ENCODE results near the gene CDK14.

The CDK14 gene

GRCh38 chr7:90833443-90833842 is 237.3 kb downstream of the CDK14 start:
- no peak overlapping the region for H3K4me3 ChIP-seq (ENCODE audit: low read depth in 1 of 2, low read length in 1 of 2)
- no peak for TF ChIP-seq CTCF (IDR thresholded peaks at IDR 0.05)
- no peak overlapping the region for H3K27ac ChIP-seq
- no peaks in the 10 kb centered on the region for H3K27me3 ChIP-seq
- no peaks in the 10 kb centered on the region for H3K4me1 ChIP-seq (ENCODE audit: control insufficient read depth in 1 of 2, insufficient read depth in 1 of 2, low read depth in 1 of 2, low read length in 1 of 2)
- no peaks in the 10 kb centered on the region for H3K9me3 ChIP-seq
- H3K36me3 ChIP-seq = no peaks in the 10 kb centered on the region

DNA sequence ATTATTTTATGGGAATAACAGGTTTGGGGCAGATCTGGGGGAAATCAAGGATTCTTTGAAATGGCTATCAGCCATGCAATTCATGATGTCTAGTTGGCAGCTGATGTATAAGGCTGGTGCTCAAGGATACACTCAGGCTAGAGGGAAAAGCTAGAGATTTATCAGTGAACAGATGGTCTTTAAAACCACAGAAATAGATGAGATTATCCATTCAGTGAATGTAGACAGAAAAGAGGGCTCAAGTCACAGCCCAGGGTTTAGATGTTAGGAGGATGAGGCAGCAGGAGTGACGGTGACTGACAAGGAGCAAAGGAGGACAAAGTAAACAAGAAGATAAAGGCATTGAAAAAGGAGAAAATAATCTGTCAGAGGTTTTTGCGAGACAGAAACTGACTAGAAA is 238.7 kb downstream of the CDK14 start:
- H3K4me3 ChIP-seq (ENCODE audit: low read depth in 1 of 2, low read length in 1 of 2) = no peak overlapping the region
- H3K9me3 ChIP-seq = no peaks in the 10 kb centered on the region
- H3K4me1 ChIP-seq (ENCODE audit: control insufficient read depth in 1 of 2, insufficient read depth in 1 of 2, low read depth in 1 of 2, low read length in 1 of 2) = no peaks in the 10 kb centered on the region
- H3K27me3 ChIP-seq = no peaks in the 10 kb centered on the region
- H3K36me3 ChIP-seq = no peaks in the 10 kb centered on the region
- no peak overlapping the region for H3K27ac ChIP-seq
- TF ChIP-seq CTCF (IDR thresholded peaks at IDR 0.05) = no peak

DNA sequence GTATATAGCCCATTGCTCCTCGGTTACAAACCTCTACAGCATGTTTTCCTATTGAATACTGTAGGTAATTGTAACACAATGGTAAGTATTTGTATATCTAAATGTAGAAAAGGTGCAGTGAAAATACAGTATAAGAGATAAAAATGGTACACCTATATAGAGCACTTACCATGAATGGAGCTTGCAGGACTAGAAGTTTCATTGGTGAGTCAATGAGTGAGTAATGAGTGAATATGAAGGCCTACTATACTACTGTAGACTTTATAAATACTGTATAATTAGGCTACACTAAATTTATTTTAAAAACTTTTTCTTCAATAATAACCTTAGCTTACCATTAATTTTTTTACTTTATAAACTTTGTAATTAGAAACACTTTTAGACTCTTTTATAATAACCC is 239.7 kb downstream of the CDK14 start:
- H3K4me3 ChIP-seq (ENCODE audit: low read depth in 1 of 2, low read length in 1 of 2) = no peak overlapping the region
- TF ChIP-seq CTCF (IDR thresholded peaks at IDR 0.05) = no peak
- no peaks in the 10 kb centered on the region for H3K9me3 ChIP-seq
- H3K4me1 ChIP-seq (ENCODE audit: control insufficient read depth in 1 of 2, insufficient read depth in 1 of 2, low read depth in 1 of 2, low read length in 1 of 2) = no peaks in the 10 kb centered on the region
- no peaks in the 10 kb centered on the region for H3K36me3 ChIP-seq
- no peaks in the 10 kb centered on the region for H3K27me3 ChIP-seq
- H3K27ac ChIP-seq = no peak overlapping the region

DNA sequence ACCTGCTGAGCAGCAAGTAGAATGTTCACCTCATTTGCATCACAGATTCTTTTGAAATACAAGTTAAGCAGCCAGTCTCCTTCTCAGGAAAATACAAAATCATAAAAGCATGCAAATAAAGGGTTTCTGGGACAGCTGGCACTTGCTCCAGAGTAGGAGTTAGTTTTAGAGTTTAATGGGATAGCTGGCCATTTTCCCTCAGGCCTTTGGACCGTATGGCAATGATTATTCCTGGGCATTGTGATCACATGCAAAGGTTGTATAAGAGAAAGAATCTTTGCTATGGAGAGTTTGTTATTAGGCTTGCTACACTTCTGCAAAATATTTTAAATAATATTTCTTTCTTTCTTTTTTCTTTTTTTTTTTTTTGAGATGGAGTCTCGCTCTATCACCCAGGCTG is 240.8 kb downstream of the CDK14 start:
- Histone ChIP-seq H3K36me3 (no peaks in the 10 kb centered on the region), H3K27me3 (no peaks in the 10 kb centered on the region), H3K27ac (no peak overlapping the region), H3K4me3 (ENCODE audit: low read depth in 1 of 2, low read length in 1 of 2) (no peak overlapping the region), H3K9me3 (no peaks in the 10 kb centered on the region), H3K4me1 (ENCODE audit: control insufficient read depth in 1 of 2, insufficient read depth in 1 of 2, low read depth in 1 of 2, low read length in 1 of 2) (no peaks in the 10 kb centered on the region)
- no peak for TF ChIP-seq CTCF (IDR thresholded peaks at IDR 0.05)

GRCh38 chr7:90838799-90839198 is 242.7 kb downstream of the CDK14 start:
- no peak for TF ChIP-seq CTCF (IDR thresholded peaks at IDR 0.05)
- H3K27ac ChIP-seq = no peak overlapping the region
- no peaks in the 10 kb centered on the region for H3K36me3 ChIP-seq
- no peak overlapping the region for H3K4me3 ChIP-seq (ENCODE audit: low read depth in 1 of 2, low read length in 1 of 2)
- no peaks in the 10 kb centered on the region for H3K4me1 ChIP-seq (ENCODE audit: control insufficient read depth in 1 of 2, insufficient read depth in 1 of 2, low read depth in 1 of 2, low read length in 1 of 2)
- H3K27me3 ChIP-seq = no peaks in the 10 kb centered on the region
- H3K9me3 ChIP-seq = no peaks in the 10 kb centered on the region

GRCh38 chr7:90839316-90839715 is 243.2 kb downstream of the CDK14 start:
- no peak for TF ChIP-seq CTCF (IDR thresholded peaks at IDR 0.05)
- no peaks in the 10 kb centered on the region for H3K36me3 ChIP-seq
- H3K4me3 ChIP-seq (ENCODE audit: low read depth in 1 of 2, low read length in 1 of 2) = no peak overlapping the region
- no peak overlapping the region for H3K27ac ChIP-seq
- no peaks in the 10 kb centered on the region for H3K9me3 ChIP-seq
- no peaks in the 10 kb centered on the region for H3K4me1 ChIP-seq (ENCODE audit: control insufficient read depth in 1 of 2, insufficient read depth in 1 of 2, low read depth in 1 of 2, low read length in 1 of 2)
- H3K27me3 ChIP-seq = no peaks in the 10 kb centered on the region

Measured in neutrophil (primary cell).